ENCODE measurements around the gene CIPC. TPM values are rescaled to one million over a fixed set of nuclear protein-coding genes. Genes with fewer than 3 reads are reported as not detected.

CIPC gene, protein sequence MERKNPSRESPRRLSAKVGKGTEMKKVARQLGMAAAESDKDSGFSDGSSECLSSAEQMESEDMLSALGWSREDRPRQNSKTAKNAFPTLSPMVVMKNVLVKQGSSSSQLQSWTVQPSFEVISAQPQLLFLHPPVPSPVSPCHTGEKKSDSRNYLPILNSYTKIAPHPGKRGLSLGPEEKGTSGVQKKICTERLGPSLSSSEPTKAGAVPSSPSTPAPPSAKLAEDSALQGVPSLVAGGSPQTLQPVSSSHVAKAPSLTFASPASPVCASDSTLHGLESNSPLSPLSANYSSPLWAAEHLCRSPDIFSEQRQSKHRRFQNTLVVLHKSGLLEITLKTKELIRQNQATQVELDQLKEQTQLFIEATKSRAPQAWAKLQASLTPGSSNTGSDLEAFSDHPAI
- total RNA-seq = 11.4 and 12.1 TPM in 2 replicates

GRCh38 chr14:77097700-77098528, at the start of gene CIPC:
Gene CIPC, plus strand, starts transcription at chr14:77098258. Its CDS starts 7,451 bp downstream, at chr14:77105709.

DNA sequence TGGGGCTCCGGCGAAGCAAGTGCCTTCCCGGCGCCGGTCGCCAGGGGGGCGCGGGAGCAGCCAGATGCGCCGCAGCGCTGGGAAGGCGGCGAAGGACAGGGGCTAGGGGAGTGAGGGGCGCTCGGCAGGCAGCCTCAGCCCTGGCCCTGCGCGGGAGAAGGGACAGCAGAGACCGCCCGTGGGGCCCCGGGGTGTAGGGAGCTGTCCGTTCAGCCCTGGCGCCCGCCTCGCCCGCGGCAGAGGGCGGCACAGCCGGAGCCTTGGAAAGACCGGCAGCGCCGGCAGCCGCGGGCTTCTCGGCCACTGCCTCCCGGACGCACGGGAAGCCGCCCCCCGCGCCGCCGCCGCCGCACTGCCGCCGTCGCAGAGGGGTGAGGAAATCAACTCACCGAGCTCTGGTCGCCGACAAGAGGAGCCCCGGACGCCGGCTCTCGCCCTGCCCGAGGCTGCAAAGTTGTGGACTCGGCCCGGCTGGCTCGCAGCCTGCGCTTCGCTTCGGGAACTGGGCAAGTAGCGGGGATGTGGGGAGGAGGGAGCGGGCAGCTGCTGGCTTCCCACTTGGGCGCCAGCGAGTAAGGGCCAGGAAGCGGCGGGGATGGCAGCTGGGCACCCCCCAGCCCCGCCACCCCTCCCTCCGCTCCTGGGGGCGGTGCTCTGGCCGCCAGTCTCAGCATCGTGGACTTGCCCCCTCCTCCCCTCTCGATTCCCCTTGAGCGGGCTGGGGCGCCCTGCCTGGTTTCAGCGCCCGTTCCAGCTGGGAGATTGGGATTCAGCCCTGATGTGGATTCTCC, 43.4 kb downstream of the CIPC start, which contains the start of gene ZDHHC22:
TSS of gene ZDHHC22 (minus strand) at position 578 of the 791 bp plus-strand sequence. CDS start 2,053 bp downstream, outside the sequence.

Other genes with a start within 250 kb of the CIPC start
- 22.4 and 35.1 TPM in 2 replicates for gene IRF2BPL, start 69.5 kb upstream of the CIPC start, total RNA-seq
- not detected in 2 replicates for gene ZDHHC22, start 43.5 kb downstream of the CIPC start, total RNA-seq
- 0.26 TPM in 1 of 2 replicates, not detected in the other for gene TMEM63C, start 83.5 kb downstream of the CIPC start, total RNA-seq
- not detected in 2 replicates for gene NGB, start 172.9 kb downstream of the CIPC start, total RNA-seq
- gene POMT2, start 222.6 kb downstream of the CIPC start, total RNA-seq = 8.9 and 10.6 TPM in 2 replicates
- 26.4 and 29.8 TPM in 2 replicates for gene GSTZ1, start 222.8 kb downstream of the CIPC start, total RNA-seq

All from aortic smooth muscle cell (primary cell).